Endodermal cell (in vitro differentiated cells): ENCODE results near the gene CHAF1A. TPM values are rescaled to one million over a fixed set of nuclear protein-coding genes. Genes with fewer than 3 reads are reported as not detected.

Source experiments
- DNase-seq: peaks from one replicate; pipeline ENCODE4 v3.0.0-alpha.2; 2017
- H3K27ac ChIP-seq: 2 replicates; pipeline ENCODE4 v1.5.1; 2013; ENCODE audit warnings: mild to moderate bottlenecking, low read depth, low read length, moderate library complexity
- H3K27me3 ChIP-seq: 2 replicates; pipeline ENCODE4 v1.6.1; 2013; ENCODE audit warnings: mild to moderate bottlenecking, low read length, moderate library complexity; ENCODE audit not compliant: insufficient read depth, control insufficient read depth, poor library complexity, severe bottlenecking
- H3K36me3 ChIP-seq: 2 replicates; pipeline ENCODE4 v1.7.0; 2013; ENCODE audit warnings: mild to moderate bottlenecking, low read length, moderate library complexity; ENCODE audit not compliant: control insufficient read depth, insufficient read depth
- H3K4me1 ChIP-seq: one replicate; pipeline ENCODE4 v1.7.0; 2013; ENCODE audit warnings: low read length; ENCODE audit not compliant: control insufficient read depth, insufficient read depth
- H3K4me3 ChIP-seq: 2 replicates; pipeline ENCODE4 v1.5.1; 2013; ENCODE audit warnings: mild to moderate bottlenecking, low read length, moderate library complexity
- H3K9ac ChIP-seq: 2 replicates; pipeline ENCODE4 v1.6.1; 2013; ENCODE audit warnings: mild to moderate bottlenecking, low read length, moderate library complexity; ENCODE audit not compliant: poor library complexity, severe bottlenecking; ENCODE audit errors: extremely low read depth
- H3K9me3 ChIP-seq: 2 replicates; pipeline ENCODE4 v1.6.1; 2013; ENCODE audit warnings: mild to moderate bottlenecking, low read length, moderate library complexity; ENCODE audit not compliant: control insufficient read depth
- H3K27ac Mint-ChIP-seq: 2 replicates; pipeline ENCODE4 v1.8.0; 2020; ENCODE audit warnings: mixed read lengths
- H3K27me3 Mint-ChIP-seq: 2 replicates; pipeline ENCODE4 v1.8.0; 2021; ENCODE audit warnings: mild to moderate bottlenecking, mixed read lengths; ENCODE audit not compliant: insufficient read depth
- H3K36me3 Mint-ChIP-seq: 2 replicates; pipeline ENCODE4 v1.8.0; 2020; ENCODE audit warnings: low read depth, mixed read lengths
- H3K4me1 Mint-ChIP-seq: 2 replicates; pipeline ENCODE4 v1.8.0; 2020; ENCODE audit warnings: mixed read lengths
- H3K4me3 Mint-ChIP-seq: 2 replicates; pipeline ENCODE4 v1.8.0; 2020; ENCODE audit warnings: mild to moderate bottlenecking, moderate library complexity, mixed read lengths
- H3K9me3 Mint-ChIP-seq: 2 replicates; pipeline ENCODE4 v1.8.0; 2020; ENCODE audit warnings: mild to moderate bottlenecking, mixed read lengths
- WGBS, 2 experiments: methylation state at CpG; one replicate each; pipeline versions ENCODE4 v1.1.5 to v1.1.7; 2013; ENCODE audit warnings: missing lambda C conversion rate in 2 of 2, mixed read lengths in 1 of 2; ENCODE audit not compliant: insufficient coverage in 1 of 2, insufficient read length in 1 of 2; 5-methylcytosine and 5-hydroxymethylcytosine counted together
- total RNA-seq, 2 donors: library from RNA; stranded (reverse); fragmentation: NEBNext Ultra II Directional in 1 of 2; extraction: Animal tissue kit (Norgen Biotek cat#: 25700) in 1 of 2; gene quantifications; 2 replicates in 1 of 2; 3 replicates in 1 of 2; pipeline ENCODE4 v1.2.1, GENCODE V29; 2021
- TF ChIP-seq, protein P1 (sequence below): fragments of 200-600 bp; sonication (generic); conservative IDR thresholded peaks from 2 replicates; pipeline ENCODE4 v1.5.0; 2021; ENCODE audit warnings: antibody characterized with exemption, mild to moderate bottlenecking

CHAF1A gene
- total RNA-seq, 2 donors from 2014 or later = 70.7 to 76.9 TPM

DNA sequence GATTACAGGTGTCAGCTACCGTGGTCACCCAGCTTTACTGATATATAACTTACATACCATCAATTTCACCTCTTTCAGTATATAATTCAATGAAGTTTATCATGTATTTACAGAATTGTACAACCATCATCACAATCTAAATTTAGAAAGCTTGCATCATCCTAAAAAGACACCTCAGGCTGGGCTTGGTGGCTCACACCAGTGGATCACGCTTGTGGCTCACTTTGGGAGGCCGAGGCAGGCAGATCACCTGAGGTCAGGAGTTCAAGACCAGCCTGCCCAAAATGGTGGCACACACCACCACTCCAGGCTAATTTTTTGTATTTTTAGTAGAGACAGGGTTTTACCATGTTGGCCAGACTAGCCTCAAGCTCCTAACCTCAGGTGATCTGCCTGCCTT, 65.4 kb downstream of the CHAF1A start:
- Histone ChIP-seq H3K9me3 (no peaks in the 10 kb centered on the region), H3K4me1 (no peaks in the 10 kb centered on the region), H3K4me3 (no peak overlapping the region), H3K9ac (no peak overlapping the region), H3K36me3 (no peaks in the 10 kb centered on the region), H3K27me3 (no peaks in the 10 kb centered on the region), H3K27ac (no peak overlapping the region)
- Mint-ChIP-seq H3K4me3 (no peak overlapping the region), H3K9me3 (no peaks in the 10 kb centered on the region), H3K27ac (no peak overlapping the region), H3K36me3 (no peaks in the 10 kb centered on the region), H3K4me1 (no peaks in the 10 kb centered on the region), H3K27me3 (no peaks in the 10 kb centered on the region)
- 84 to 100% methylated on average over 1 to 3 of the region's 3 CpGs for WGBS, 2 experiments
- no peak for DNase-seq
- TF ChIP-seq, protein P1, sequence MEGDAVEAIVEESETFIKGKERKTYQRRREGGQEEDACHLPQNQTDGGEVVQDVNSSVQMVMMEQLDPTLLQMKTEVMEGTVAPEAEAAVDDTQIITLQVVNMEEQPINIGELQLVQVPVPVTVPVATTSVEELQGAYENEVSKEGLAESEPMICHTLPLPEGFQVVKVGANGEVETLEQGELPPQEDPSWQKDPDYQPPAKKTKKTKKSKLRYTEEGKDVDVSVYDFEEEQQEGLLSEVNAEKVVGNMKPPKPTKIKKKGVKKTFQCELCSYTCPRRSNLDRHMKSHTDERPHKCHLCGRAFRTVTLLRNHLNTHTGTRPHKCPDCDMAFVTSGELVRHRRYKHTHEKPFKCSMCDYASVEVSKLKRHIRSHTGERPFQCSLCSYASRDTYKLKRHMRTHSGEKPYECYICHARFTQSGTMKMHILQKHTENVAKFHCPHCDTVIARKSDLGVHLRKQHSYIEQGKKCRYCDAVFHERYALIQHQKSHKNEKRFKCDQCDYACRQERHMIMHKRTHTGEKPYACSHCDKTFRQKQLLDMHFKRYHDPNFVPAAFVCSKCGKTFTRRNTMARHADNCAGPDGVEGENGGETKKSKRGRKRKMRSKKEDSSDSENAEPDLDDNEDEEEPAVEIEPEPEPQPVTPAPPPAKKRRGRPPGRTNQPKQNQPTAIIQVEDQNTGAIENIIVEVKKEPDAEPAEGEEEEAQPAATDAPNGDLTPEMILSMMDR = no peak

DNA sequence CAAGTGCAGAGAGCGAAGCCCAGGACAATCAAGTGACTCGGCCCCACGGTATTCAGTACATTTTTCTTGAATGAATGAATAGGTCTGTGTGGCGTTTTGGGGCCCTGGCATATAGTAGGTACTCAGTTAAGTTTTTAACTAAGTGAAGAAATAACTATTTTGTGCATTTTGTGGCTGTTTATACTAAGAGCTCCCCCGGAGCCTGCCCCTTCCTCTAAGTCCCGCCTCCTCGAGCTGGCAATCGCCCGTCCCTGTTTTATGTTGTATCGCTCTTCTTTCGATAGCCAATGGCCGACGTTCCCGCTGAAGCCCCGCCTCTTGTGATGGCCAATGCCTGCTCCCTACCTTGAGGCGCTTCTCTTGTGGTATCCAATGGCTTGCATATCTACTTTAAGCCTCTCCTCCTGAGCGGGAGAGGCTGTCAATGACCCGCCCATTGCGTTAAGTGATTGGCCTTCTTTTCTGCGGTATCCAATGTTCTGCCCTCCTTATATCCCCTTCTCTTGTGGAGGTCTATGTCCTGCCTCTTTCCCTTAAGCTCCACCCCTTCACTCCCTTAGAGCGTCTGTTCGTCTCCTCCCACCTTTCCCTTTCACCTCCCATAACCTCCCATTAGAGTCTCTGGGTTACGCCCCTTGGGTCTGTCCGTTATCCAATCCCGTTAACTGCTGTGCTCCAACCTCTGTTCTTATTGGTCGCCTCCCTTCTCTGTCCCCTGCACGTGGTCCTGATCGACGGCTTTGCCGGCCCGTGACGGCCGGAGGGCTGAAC, 69.1 kb downstream of the CHAF1A start:
- Mint-ChIP-seq H3K4me3 (no peak overlapping the region), H3K27ac (no peak overlapping the region), H3K4me1 (peaks cover 10% of the 10 kb centered on the region), H3K9me3 (no peaks in the 10 kb centered on the region), H3K27me3 (no peaks in the 10 kb centered on the region), H3K36me3 (peaks cover 4% of the 10 kb centered on the region)
- TF ChIP-seq, protein P1 = no peak
- Histone ChIP-seq H3K9ac (peak overlapping the region; percentile 51), H3K4me3 (peak overlapping the region; percentile 83), H3K4me1 (no peaks in the 10 kb centered on the region), H3K36me3 (peaks cover 10% of the 10 kb centered on the region), H3K27ac (no peak overlapping the region), H3K27me3 (no peaks in the 10 kb centered on the region), H3K9me3 (no peaks in the 10 kb centered on the region)
- 3% methylated on average over 31 to 33 of the region's 33 CpGs for whole genome bisulfite sequencing, 2 experiments
- DNase-seq = peak; percentile 99

DNA sequence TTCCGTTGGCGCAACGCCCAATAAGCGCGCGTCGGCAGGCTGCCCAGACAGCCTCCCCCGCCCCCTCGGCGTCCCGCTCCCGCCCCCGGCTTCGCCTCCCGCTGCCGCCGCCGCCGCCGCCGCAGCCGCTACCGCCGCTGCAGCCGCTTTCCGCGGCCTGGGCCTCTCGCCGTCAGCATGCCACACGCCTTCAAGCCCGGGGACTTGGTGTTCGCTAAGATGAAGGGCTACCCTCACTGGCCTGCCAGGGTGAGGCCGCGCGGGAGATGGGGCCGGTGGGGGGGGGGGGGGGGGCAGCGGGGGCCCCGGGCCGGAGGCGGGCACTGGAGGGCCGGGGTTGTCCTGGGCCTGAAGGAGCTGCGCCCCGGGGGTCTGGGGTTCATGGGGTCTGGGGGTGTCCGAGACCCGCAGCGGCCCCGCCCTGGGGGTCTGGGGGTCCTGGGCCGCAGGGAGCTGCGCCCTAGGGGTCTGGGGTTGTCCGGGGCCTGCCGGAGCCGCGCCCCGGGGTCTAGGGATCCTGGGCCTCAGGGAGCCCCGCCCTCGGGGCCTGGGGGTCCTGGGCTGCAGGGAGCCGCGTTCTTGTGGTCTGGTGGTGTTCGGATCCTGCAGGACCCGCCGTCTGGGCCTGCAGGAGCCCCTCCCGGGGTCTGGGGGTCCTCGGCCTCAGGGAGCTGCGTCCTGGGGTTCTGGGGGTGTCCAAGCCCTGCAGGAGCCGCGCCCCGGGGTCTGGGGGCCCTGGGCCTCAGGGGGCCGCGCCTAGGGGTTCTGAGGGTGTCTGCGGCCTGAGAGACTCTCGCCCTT, 69.9 kb downstream of the CHAF1A start, which contains the start of gene HDGFL2:
TSS of gene HDGFL2 (plus strand) at position 124 of the 801 bp plus-strand sequence. CDS start at position 178, 54 bp downstream.
- no peaks in the 10 kb centered on the region for H3K4me1 ChIP-seq
- DNase-seq = no peak
- TF ChIP-seq, protein P1 = no peak
- peaks cover 18% of the 10 kb centered on the region for H3K36me3 ChIP-seq
- Mint-ChIP-seq H3K9me3 (no peaks in the 10 kb centered on the region), H3K27me3 (no peaks in the 10 kb centered on the region), H3K4me3 (no peak within 1 kb of the TSS), H3K27ac (peak within 1 kb of the TSS; percentile 72), H3K4me1 (peaks cover 10% of the 10 kb centered on the region), H3K36me3 (peaks cover 12% of the 10 kb centered on the region)
- 0% methylated on average over 7 to 63 of the region's 71 CpGs for WGBS, 2 experiments
- H3K9ac ChIP-seq = peak within 1 kb of the TSS; percentile 77
- no peaks in the 10 kb centered on the region for H3K9me3 ChIP-seq
- H3K4me3 ChIP-seq = peak within 1 kb of the TSS; percentile 90
- H3K27me3 ChIP-seq = no peaks in the 10 kb centered on the region
- no peak within 1 kb of the TSS for H3K27ac ChIP-seq
